Lower lobe of right lung (tissue), 2 donors: ENCODE measurements around the gene TANK. TPM values are rescaled to one million over a fixed set of nuclear protein-coding genes. Genes with fewer than 3 reads are reported as not detected.
"Not testable (repeated sequence)": the region's sequence is repeated elsewhere in the genome, so short reads cannot be mapped to it uniquely, and the experiment has no call there.

Experiments used
- ATAC-seq, 2 donors: fragments of 200-7000 bp; cut with Tn5 transposase; one replicate each; pipeline ENCODE4 v1.9.1; 2020 to 2022; ENCODE audit warnings: mild to moderate bottlenecking in 2 of 2, moderate library complexity in 2 of 2
- DNase-seq: peaks from one replicate; pipeline ENCODE4 v3.0.0-alpha.2; 2020
- H3K27ac ChIP-seq: fragments of 200-600 bp; one replicate; pipeline ENCODE4 v1.8.0; 2022
- H3K27me3 ChIP-seq: fragments of 200-600 bp; one replicate; pipeline ENCODE4 v1.8.0; 2022; ENCODE audit warnings: low read depth
- H3K36me3 ChIP-seq: fragments of 200-600 bp; one replicate; pipeline ENCODE4 v1.8.0; 2022; ENCODE audit warnings: mild to moderate bottlenecking
- H3K4me1 ChIP-seq: fragments of 200-600 bp; one replicate; pipeline ENCODE4 v1.8.0; 2022
- H3K4me3 ChIP-seq: fragments of 200-600 bp; one replicate; pipeline ENCODE4 v1.8.0; 2022; ENCODE audit warnings: mild to moderate bottlenecking
- H3K9me3 ChIP-seq: fragments of 200-600 bp; one replicate; pipeline ENCODE4 v1.8.0; 2022
- CTCF ChIP-seq: fragments of 200-600 bp; IDR thresholded peaks from one replicate; pipeline ENCODE4 v1.8.0; 2022; ENCODE audit warnings: antibody characterized with exemption, mild to moderate bottlenecking
- intact Hi-C: fragments of 100-400 bp; cut with DNase I; formaldehyde crosslinking; loops from one replicate; pipeline ENCODE4 v1.11.0; 2022
- total RNA-seq: library from RNA; stranded (reverse); fragmentation: NEBNext Ultra II Directional; extraction: Animal tissue kit (Norgen Biotek cat#: 25700); gene quantifications from one replicate; pipeline ENCODE4 v1.2.1, GENCODE V29; 2021
- donor health status: DM: no; HTN: yes; CAD: no; lungs with severe emphysema.

TANK gene
- total RNA-seq, 1 donor from 2014 or later: 77.5 TPM

GRCh38 chr2:161269111-161269510 is 108.9 kb downstream of the TANK start:
- no peak for DNase-seq
- H3K27ac ChIP-seq: no peak overlapping the region
- TF ChIP-seq CTCF: no peak
- intact Hi-C loops: no loop called here
- ATAC-seq: no peak
- H3K9me3 ChIP-seq: no peaks in the 10 kb centered on the region
- no peaks in the 10 kb centered on the region for H3K27me3 ChIP-seq
- no peak overlapping the region for H3K4me3 ChIP-seq
- no peaks in the 10 kb centered on the region for H3K4me1 ChIP-seq
- no peaks in the 10 kb centered on the region for H3K36me3 ChIP-seq

- no peaks in the 10 kb centered on the region for H3K27me3 ChIP-seq
- no peaks in the 10 kb centered on the region for H3K36me3 ChIP-seq
- H3K4me3 ChIP-seq: no peak overlapping the region
- no peaks in the 10 kb centered on the region for H3K9me3 ChIP-seq
- intact Hi-C loops: no loop called here
- TF ChIP-seq CTCF: peak; percentile 68
- DNase-seq: no peak
- peak in 1 of 2 donors; percentile 43 for ATAC-seq
- H3K4me1 ChIP-seq: no peaks in the 10 kb centered on the region
- H3K27ac ChIP-seq: no peak overlapping the region
These were observed 113.0 kb downstream of the TANK start for GRCh38 chr2:161273038-161273760.

- intact Hi-C loops, H3K36me3 ChIP-seq, H3K4me3 ChIP-seq, H3K9me3 ChIP-seq, DNase-seq, H3K4me1 ChIP-seq, ATAC-seq, H3K27ac ChIP-seq, H3K27me3 ChIP-seq: not testable (repeated sequence)
These were observed 118.5 kb downstream of the TANK start for GRCh38 chr2:161278564-161279229.

- intact Hi-C loops, H3K36me3 ChIP-seq, ATAC-seq, H3K9me3 ChIP-seq, H3K27ac ChIP-seq, DNase-seq, H3K4me1 ChIP-seq, H3K4me3 ChIP-seq, H3K27me3 ChIP-seq: not testable (repeated sequence)
These were observed 119.1 kb downstream of the TANK start for GRCh38 chr2:161279230-161279815.

- intact Hi-C loops, H3K9me3 ChIP-seq, H3K27ac ChIP-seq, H3K4me3 ChIP-seq, ATAC-seq, H3K27me3 ChIP-seq, H3K4me1 ChIP-seq, H3K36me3 ChIP-seq: not testable (repeated sequence)
- peak; percentile 84 for DNase-seq
These were observed 120.7 kb downstream of the TANK start for GRCh38 chr2:161280906-161281323.

- H3K36me3 ChIP-seq, H3K27me3 ChIP-seq, H3K9me3 ChIP-seq, intact Hi-C loops, H3K27ac ChIP-seq, H3K4me3 ChIP-seq, H3K4me1 ChIP-seq, DNase-seq, ATAC-seq: not testable (repeated sequence)
These were observed 121.5 kb downstream of the TANK start for GRCh38 chr2:161281615-161282310.

- intact Hi-C loops, DNase-seq, ATAC-seq, H3K27me3 ChIP-seq, H3K9me3 ChIP-seq, H3K36me3 ChIP-seq, H3K27ac ChIP-seq, H3K4me3 ChIP-seq, H3K4me1 ChIP-seq: not testable (repeated sequence)
These were observed 122.0 kb downstream of the TANK start for GRCh38 chr2:161282311-161282644.

GRCh38 chr2:161283926-161284325 is 123.7 kb downstream of the TANK start:
- Histone ChIP-seq H3K27ac (no peak overlapping the region), H3K9me3 (no peaks in the 10 kb centered on the region), H3K36me3 (no peaks in the 10 kb centered on the region), H3K27me3 (peaks cover 9% of the 10 kb centered on the region), H3K4me1 (no peaks in the 10 kb centered on the region), H3K4me3 (no peak overlapping the region)
- TF ChIP-seq CTCF: no peak
- DNase-seq: no peak
- ATAC-seq: no peak
- intact Hi-C loops: no loop called here
